ENCODE results near the gene ABCG1. TPM values are rescaled to one million over a fixed set of nuclear protein-coding genes. Genes with fewer than 3 reads are reported as not detected.

The ABCG1 gene
- polyA plus RNA-seq, 2 of the 4 experiments (the other 2 are of a cell fraction), result 2.3 to 5.1 TPM

- WGBS (ENCODE audit: missing lambda C conversion rate), result 88% methylated on average over 7 of the region's 9 CpGs
- Histone ChIP-seq H3K9me3 (no peaks in the 10 kb centered on the region), H3K4me1 (peaks cover 4% of the 10 kb centered on the region; the same call in 2 of the 3 replicates), H3K27ac (no peak overlapping the region), H3K4me2 (no peak overlapping the region), H3K4me3 (no peak overlapping the region)
- ATAC-seq (no peak), DNase-seq (ENCODE audit: low read depth in 1 of 2, low spot score in 1 of 2) (no peak), FAIRE-seq (no peak)
- no peak for TF ChIP-seq RARB (CRISPR knock-in tag; IDR thresholded peaks at IDR 0.05)
- TF ChIP-seq RNF2 (IDR thresholded peaks at IDR 0.05; ENCODE audit: borderline replicate concordance, low read depth), result no peak
- TF ChIP-seq HDAC2 (IDR thresholded peaks at IDR 0.05), result no peak
- no peak for TF ChIP-seq MAFK (IDR thresholded peaks at IDR 0.05; ENCODE audit: partially characterized antibody)
- no peak for TF ChIP-seq EHMT2 (IDR thresholded peaks at IDR 0.05; ENCODE audit: low read depth)
- no peak for TF ChIP-seq BHLHE40 (IDR thresholded peaks at IDR 0.05; ENCODE audit: low read depth, low read length)
- no peak for TF ChIP-seq RFX5 (IDR thresholded peaks at IDR 0.05)
- no peak for TF ChIP-seq HES2 (IDR thresholded peaks at IDR 0.05)
- no peak for TF ChIP-seq FOSL2 (IDR thresholded peaks at IDR 0.05)
- TF ChIP-seq FOSL2 (CRISPR knock-in tag; IDR thresholded peaks at IDR 0.05), result no peak
- no peak for TF ChIP-seq RCOR1 (IDR thresholded peaks at IDR 0.05; ENCODE audit: low read depth, low read length)
- TF ChIP-seq HEYL (CRISPR knock-in tag; IDR thresholded peaks at IDR 0.05), result no peak
- TF ChIP-seq RAD21 (conservative IDR thresholded peaks at IDR 0.05 in 1 of 2, IDR thresholded peaks at IDR 0.05 in 1 of 2), result no peak
- no peak for TF ChIP-seq NFE2L2 (conservative IDR thresholded peaks at IDR 0.05; ENCODE audit: low read length)
- TF ChIP-seq SMC3 (IDR thresholded peaks at IDR 0.05), result no peak
- no peak for TF ChIP-seq TP53 (CRISPR knock-in tag; IDR thresholded peaks at IDR 0.05)
- ChIA-PET CTCF (interaction anchor here (0.9 to 1.4 kb wide), 2 partner anchors 10 to 52 kb away, joined by 3 read pairs; no protein-coding TSS in a partner anchor), POLR2A (no interaction called here)
Measured at GRCh38 chr21:42215942-42216725, 2.8 kb upstream of the ABCG1 start.

GRCh38 chr21:42216726-42217572 is 2.0 kb upstream of the ABCG1 start:
- ChIA-PET CTCF (interaction anchor here (1.4 kb wide), 1 partner anchor 53 kb away, joined by 3 read pairs; no protein-coding TSS in a partner anchor), POLR2A (no interaction called here)
- Histone ChIP-seq H3K4me2 (no peak overlapping the region), H3K9me3 (no peaks in the 10 kb centered on the region), H3K4me1 (peaks cover 4% of the 10 kb centered on the region; the same call in 2 of the 3 replicates), H3K27ac (no peak overlapping the region), H3K4me3 (no peak overlapping the region)
- DNase-seq (ENCODE audit: low read depth in 1 of 2, low spot score in 1 of 2) (no peak), ATAC-seq (no peak), FAIRE-seq (no peak)
- TF ChIP-seq CTCF (IDR thresholded peaks at IDR 0.05), result no peak
- TF ChIP-seq KDM5A (IDR thresholded peaks at IDR 0.05), result no peak
- TF ChIP-seq NR3C1 (IDR thresholded peaks at IDR 0.05), result no peak
- no peak for TF ChIP-seq RCOR1 (IDR thresholded peaks at IDR 0.05; ENCODE audit: low read depth, low read length)
- TF ChIP-seq PBX3 (IDR thresholded peaks at IDR 0.05), result no peak
- no peak for TF ChIP-seq GATA3 (IDR thresholded peaks at IDR 0.05; ENCODE audit: borderline replicate concordance)
- no peak for TF ChIP-seq POLR2AphosphoS2 (conservative IDR thresholded peaks at IDR 0.05; ENCODE audit: low read length)
- no peak for TF ChIP-seq EP300 (IDR thresholded peaks at IDR 0.05)
- no peak for TF ChIP-seq REST (IDR thresholded peaks at IDR 0.05)
- no peak for TF ChIP-seq TP53 (CRISPR knock-in tag; IDR thresholded peaks at IDR 0.05)
- TF ChIP-seq CBX2 (IDR thresholded peaks at IDR 0.05; ENCODE audit: borderline replicate concordance, low read depth), result no peak
- TF ChIP-seq EHMT2 (IDR thresholded peaks at IDR 0.05; ENCODE audit: low read depth), result no peak
- no peak for TF ChIP-seq ESRRA (IDR thresholded peaks at IDR 0.05; ENCODE audit: borderline replicate concordance, low read length)
- TF ChIP-seq POLR2A (IDR thresholded peaks at IDR 0.05; ENCODE audit: low read length), result no peak
- no peak for TF ChIP-seq ELK1 (IDR thresholded peaks at IDR 0.05; ENCODE audit: low read depth, low read length)
- 75% methylated on average over 14 of the region's 17 CpGs for WGBS (ENCODE audit: missing lambda C conversion rate)
